GM06990 (cell line): ENCODE measurements around the gene SOBP.

Experiments
- DNase-seq: peaks from one replicate; pipeline ENCODE4 v3.0.0-alpha.2; 2011; ENCODE audit not compliant: insufficient read length; ENCODE audit errors: extremely low read depth
- H3K27me3 ChIP-seq: replicated peaks from 2 replicates; pipeline ENCODE4 v1.6.0; 2011; ENCODE audit warnings: low read length; ENCODE audit not compliant: control insufficient read depth, insufficient read depth
- H3K36me3 ChIP-seq: 2 replicates; pipeline ENCODE4 v1.5.1; 2011; ENCODE audit warnings: low read length; ENCODE audit not compliant: control insufficient read depth, insufficient read depth
- H3K4me3 ChIP-seq: replicated peaks from 2 replicates; pipeline ENCODE4 v1.5.1; 2011; ENCODE audit warnings: low read depth, mild to moderate bottlenecking, control low read depth, low read length
- CTCF ChIP-seq: IDR thresholded peaks from 2 replicates; pipeline ENCODE4 v1.5.1; 2011; ENCODE audit warnings: low read length, control low read depth, mild to moderate bottlenecking, inconsistent platforms; ENCODE audit not compliant: insufficient read depth, poor library complexity, severe bottlenecking

Gene SOBP

GRCh38 chr6:107603006-107603370 is 113.1 kb downstream of the SOBP start:
- H3K36me3 ChIP-seq: no peaks in the 10 kb centered on the region
- no peak overlapping the region for H3K4me3 ChIP-seq
- no peak for TF ChIP-seq CTCF
- no peaks in the 10 kb centered on the region for H3K27me3 ChIP-seq
- no peak for DNase-seq

- no peaks in the 10 kb centered on the region for H3K36me3 ChIP-seq
- no peak for DNase-seq
- H3K4me3 ChIP-seq: no peak overlapping the region
- no peaks in the 10 kb centered on the region for H3K27me3 ChIP-seq
- TF ChIP-seq CTCF: no peak
These were observed 114.6 kb downstream of the SOBP start for GRCh38 chr6:107604549-107604948.

GRCh38 chr6:107606407-107606806 is 116.5 kb downstream of the SOBP start:
- Histone ChIP-seq H3K27me3 (no peaks in the 10 kb centered on the region), H3K36me3 (no peaks in the 10 kb centered on the region), H3K4me3 (no peak overlapping the region)
- DNase-seq: no peak
- TF ChIP-seq CTCF: no peak

- DNase-seq: no peak
- Histone ChIP-seq H3K27me3 (no peaks in the 10 kb centered on the region), H3K36me3 (no peaks in the 10 kb centered on the region), H3K4me3 (no peak overlapping the region)
- no peak for TF ChIP-seq CTCF
These were observed 117.2 kb downstream of the SOBP start for GRCh38 chr6:107607116-107607515.

- TF ChIP-seq CTCF: no peak
- no peak for DNase-seq
- no peaks in the 10 kb centered on the region; the same call in 1 of the 2 replicates for H3K27me3 ChIP-seq
These were observed 121.3 kb downstream of the SOBP start for GRCh38 chr6:107611094-107611810.

More at GRCh38 chr6:107611094-107611810, 121.3 kb downstream of the SOBP start:
- no peak overlapping the region for H3K4me3 ChIP-seq
- no peaks in the 10 kb centered on the region for H3K36me3 ChIP-seq
